C4-2B (cell line): ENCODE results near the gene FAM20C.

Source experiments
- H3K27ac ChIP-seq: fragments of 450-650 bp; 2 replicates; pipeline ENCODE4 v1.5.1; 2017
- CTCF ChIP-seq: fragments of 450-650 bp; conservative IDR thresholded peaks from 2 replicates; pipeline ENCODE4 v1.5.1; 2017; ENCODE audit warnings: mild to moderate bottlenecking
- ZFX ChIP-seq: fragments of 450-650 bp; IDR thresholded peaks from 2 replicates; pipeline ENCODE4 v1.6.1; 2017

Gene FAM20C

GRCh38 chr7:191105-191980 lies 1.0 kb upstream of the FAM20C start:
- no peak overlapping the region for H3K27ac ChIP-seq
- TF ChIP-seq CTCF (no peak), ZFX (no peak)

GRCh38 chr7:192701-193480 lies 520 bp downstream of the FAM20C start:
- TF ChIP-seq ZFX: no peak
- H3K27ac ChIP-seq: no peak overlapping the region

GRCh38 chr7:193481-194251 lies 1.3 kb downstream of the FAM20C start:
- H3K27ac ChIP-seq: no peak overlapping the region

GRCh38 chr7:194252-195009 lies 2.1 kb downstream of the FAM20C start:
- no peak overlapping the region for H3K27ac ChIP-seq
- no peak for TF ChIP-seq CTCF
- TF ChIP-seq ZFX: no peak

More at GRCh38 chr7:193481-194251, 1.3 kb downstream of the FAM20C start:
- TF ChIP-seq ZFX: no peak
- no peak for TF ChIP-seq CTCF

GRCh38 chr7:195010-195829 lies 2.8 kb downstream of the FAM20C start:
- H3K27ac ChIP-seq: no peak overlapping the region
- TF ChIP-seq ZFX (no peak), CTCF (no peak)

- no peak overlapping the region for H3K27ac ChIP-seq
Observed at GRCh38 chr7:195830-196128, 3.4 kb downstream of the FAM20C start.

More at GRCh38 chr7:195830-196128, 3.4 kb downstream of the FAM20C start:
- TF ChIP-seq CTCF (no peak), ZFX (no peak)
